ENCODE measurements around the gene BID.

BID gene

DNA sequence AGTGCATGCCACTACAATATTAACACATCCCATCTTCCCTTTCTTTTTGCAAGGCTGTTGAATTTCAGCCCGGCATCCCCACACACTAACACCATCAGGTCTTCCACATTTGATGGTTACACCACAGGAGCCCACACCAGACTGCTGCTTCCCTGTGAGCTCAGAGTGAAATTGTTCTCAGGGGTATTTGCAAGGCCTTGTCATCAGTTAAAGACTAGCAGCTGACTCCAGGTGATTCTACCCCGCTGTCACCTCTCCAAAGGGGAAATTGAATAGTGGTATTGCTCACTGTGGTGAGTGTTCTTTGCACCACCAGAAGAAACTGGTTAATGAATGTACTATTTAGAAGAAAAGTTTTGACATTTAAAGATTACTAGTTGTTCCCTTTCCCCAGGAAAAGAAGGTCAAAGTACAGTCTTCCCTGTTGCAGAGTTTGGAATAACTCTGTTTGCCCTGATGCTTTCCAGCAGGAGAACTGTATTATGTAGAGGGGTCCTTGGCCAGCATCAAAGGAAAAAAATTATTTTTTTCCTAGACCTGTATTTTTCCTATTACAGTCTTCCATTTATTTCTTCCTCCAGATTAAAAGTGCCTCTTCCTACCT lies 41.9 kb downstream of the BID start:
- DNase-seq: no peak

DNA sequence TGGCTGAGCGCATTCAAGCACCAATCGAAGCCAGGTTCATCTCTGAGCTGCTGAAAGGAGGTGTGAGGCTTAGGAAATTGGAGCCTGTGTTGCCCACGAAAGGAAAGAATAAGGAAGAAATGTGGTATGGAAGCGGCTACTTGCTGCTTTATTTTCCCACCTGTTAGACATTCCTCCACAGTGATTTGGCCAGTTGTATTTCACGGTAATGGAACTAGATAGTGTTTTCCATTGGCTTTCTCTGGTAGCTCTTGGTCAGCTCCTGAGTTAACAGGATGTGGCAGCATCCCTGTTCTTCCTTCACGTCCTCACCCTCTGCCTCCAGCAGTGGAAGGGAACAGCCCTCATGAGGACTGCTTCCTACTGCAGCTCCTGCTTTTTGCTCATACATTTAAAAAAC lies 44.7 kb downstream of the BID start:
- DNase-seq: no peak

DNA sequence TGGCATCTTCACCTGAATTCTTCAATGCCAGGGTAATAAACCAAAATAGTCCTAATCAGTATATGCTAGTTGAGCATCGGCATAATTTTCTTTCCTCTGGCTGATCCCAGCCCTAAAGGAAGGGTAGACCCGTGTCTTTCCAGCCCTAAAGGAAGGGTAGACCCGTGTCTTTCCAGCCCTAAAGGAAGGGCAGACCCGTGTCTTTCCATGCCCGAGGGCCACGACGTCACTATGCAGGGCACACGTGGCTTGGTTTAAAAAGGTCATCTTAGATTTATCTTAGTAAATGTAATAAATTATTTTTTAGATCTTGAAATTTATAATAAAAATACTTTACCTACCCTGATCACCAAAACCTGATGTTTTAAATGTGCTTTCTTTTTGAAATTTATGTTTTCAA lies 45.5 kb downstream of the BID start:
- no peak for DNase-seq

DNA sequence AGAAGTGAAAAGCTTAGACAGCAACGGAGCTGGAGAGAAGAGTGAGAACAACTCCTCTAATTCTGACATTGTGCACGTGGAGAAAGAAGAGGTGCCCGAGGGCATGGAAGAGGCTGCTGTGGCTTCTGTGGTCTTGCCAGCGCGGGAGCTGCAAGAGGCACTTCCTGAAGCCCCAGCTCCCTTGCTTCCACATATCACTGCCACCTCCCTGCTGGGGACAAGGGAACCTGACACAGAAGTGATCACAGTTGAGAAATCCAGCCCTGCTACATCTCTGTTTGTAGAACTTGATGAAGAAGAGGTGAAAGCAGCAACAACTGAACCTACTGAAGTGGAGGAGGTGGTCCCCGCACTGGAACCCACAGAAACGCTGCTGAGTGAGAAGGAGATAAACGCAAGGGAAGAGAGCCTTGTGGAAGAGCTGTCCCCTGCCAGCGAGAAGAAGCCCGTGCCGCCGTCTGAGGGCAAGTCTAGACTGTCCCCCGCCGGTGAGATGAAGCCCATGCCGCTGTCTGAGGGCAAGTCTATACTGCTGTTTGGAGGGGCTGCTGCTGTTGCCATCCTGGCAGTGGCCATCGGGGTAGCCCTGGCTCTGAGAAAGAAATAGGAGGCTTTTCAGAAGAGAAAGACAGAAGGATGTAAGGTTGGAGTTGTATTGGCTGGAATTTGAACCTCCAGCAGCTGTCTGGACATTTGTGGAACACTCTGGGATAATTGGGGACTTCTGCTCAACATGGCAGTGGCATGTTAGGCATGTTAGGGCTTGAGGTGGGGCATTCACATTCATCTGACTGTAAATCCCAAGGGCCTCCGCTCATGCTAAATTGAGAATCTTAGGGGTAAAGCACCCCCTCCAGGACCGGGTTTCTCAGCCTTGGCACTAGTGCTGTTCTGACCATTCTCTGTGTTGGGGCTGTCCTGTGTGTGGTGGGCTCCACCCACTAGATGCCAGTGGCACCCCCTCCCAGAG lies 47.1 kb downstream of the BID start:
- no peak for DNase-seq

DNA sequence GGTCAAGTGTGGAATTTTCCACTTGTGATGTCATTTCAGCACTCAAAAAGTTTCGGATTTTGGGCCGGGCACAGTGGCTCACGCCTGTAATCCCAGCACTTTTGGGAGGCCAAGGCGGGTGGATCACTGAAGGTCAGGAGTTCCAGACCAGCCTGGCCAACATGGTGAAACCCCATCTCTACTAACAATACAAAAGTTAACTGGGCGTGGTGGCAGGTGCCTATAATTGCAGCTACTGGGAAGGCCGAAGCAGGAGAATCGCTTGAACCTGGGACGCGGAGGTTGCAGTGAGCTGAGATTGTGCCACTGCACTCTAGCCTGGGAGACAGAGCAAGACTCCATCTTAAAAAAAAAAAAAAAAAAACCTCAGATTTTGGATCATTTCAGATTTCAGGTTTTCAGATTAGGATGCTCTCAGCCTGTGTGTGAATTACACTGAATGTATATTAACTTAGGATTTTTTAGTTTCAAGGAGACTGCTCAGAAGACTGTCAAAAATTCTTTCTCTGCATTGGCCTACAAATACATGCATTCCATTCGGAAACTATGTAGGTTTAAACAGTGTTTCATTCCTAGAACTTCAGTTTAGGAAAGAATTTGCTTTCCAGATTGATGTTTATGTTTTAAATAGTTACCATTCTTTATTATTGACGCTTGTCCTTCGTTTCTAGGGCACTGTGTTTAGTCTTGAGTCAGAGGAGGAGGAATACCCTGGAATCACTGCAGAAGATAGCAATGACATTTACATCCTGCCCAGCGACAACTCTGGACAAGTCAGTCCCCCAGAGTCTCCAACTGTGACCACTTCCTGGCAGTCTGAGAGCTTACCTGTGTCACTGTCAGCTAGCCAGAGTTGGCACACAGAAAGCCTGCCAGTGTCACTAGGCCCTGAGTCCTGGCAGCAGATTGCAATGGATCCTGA lies 48.0 kb downstream of the BID start:
- DNase-seq: no peak

DNA sequence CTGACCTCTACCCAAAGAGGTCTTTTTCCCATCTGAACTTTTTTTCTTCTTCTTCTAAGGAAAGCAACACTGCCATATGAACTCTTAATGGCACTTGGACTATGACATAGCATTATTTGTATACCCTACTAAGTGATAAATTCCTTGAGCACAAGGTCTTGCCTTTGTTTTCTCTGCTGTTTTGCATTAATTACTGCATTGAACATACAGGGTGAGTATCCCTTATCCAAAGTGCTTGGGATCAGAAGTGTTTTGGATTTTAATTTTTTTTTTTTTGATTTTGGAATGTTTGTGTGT lies 48.8 kb downstream of the BID start:
- no peak for DNase-seq

DNA sequence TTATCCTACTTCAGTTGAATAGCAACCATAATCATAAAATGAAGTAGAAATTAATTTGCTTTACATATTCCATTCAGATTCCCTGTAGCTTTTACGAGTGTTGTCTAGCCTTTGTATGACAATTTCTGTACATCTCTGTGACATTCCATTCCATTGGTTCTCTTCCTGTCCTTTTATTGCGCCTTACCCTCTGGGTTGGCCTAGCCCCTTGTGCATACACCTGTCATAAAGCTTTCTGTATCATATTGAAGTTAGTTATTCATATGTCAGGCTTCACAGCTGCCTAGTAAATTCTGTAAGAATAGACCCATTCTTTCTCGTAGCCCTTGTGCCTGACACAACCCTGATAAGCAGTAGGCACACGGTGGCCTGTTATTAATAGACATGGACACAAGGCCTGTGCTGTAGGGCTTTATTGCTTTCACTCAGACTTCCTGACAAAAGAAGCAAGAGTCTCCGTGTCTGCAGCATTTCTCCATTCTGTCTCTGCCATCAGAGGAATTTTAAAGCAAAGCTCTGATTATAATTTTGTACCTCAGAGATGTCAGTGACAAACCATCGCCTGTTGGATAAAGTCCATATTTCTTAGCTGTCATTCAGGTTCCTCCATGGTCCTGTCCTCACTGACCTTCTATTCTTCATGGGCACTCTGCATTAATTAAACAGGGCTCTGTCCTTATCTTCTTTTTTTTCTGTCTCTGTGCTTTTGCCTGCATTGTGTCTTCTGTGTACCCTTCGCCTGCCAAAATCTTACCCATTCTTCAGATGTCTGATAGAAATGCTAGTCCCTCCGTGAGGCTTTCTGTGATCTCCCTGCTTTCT lies 49.4 kb downstream of the BID start:
- no peak for DNase-seq

DNA sequence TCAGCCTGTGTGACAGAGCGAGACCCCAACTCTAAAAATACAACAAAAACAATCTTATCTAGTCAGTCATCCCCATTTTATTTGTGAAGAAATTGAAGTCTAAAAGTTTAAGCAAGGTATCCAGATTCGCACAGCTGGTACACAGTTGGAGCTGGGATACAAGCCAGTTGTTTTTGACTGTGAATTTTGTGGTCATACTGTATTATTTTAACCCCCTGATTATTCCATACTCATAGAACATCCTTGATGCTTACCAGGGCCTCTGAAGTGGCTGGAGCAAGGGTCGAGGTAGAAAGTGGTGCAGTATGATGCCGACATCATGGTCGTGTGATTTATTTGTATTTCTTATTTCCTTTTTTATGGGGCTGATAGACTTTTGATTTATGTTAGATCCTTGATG lies 50.0 kb downstream of the BID start:
- no peak for DNase-seq

DNA sequence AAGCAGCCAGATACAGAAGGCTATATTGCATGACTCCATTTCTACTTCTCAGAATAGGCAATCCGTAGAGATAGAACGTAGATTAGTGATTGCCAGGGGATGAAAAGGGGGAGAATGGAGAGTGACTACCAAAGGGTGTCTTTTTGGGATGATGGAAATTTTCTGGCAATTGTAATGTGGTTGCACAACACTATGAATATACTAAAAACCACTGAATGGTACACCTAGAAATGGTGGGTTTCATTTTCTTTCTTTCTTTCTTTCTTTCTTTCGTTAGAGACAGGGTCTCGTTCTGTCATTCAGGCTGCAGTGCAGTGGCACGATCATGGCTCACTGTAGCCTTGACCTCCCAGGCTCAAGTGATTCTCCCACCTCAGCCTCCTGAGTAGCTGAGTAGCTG lies 54.4 kb downstream of the BID start:
- no peak for DNase-seq

DNA sequence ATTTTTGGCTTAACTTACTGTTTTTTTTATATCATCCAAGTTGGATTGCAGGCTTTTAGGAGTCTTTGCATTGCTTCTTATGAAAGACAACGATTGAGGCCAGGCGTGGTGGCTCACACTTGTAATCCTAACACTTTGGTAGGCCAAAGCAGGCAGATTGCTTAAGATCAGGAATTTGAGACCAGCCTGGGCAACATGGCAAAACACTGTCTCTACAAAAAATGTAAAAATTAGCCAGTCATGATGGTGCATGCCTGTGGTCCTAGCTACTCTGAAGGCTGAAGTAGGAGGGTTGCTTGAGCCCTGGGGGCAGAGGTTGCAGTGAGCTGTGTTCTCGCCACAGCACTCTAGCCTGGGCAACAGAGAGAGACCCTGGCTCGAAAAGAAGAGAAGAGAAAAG lies 56.6 kb downstream of the BID start:
- no peak for DNase-seq

DNA sequence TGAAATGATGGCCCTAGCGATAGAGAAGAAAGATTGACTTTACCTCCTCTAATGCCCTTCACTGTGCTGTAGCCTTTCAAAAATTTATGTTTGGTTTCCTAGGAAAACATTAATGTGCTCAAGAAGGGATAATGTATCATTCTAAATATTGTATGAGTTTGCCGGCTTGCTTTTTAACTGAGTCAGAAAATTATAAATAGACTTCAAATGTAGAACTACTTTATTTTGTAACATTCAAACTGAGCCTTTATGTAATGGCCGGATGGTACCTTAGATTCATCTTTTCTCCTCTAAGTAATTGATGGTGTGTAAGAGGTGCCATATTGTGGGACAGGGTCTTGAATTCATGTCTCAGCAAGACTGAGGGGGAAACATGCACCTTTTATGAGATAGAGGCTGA lies 57.7 kb downstream of the BID start:
- no peak for DNase-seq

DNA sequence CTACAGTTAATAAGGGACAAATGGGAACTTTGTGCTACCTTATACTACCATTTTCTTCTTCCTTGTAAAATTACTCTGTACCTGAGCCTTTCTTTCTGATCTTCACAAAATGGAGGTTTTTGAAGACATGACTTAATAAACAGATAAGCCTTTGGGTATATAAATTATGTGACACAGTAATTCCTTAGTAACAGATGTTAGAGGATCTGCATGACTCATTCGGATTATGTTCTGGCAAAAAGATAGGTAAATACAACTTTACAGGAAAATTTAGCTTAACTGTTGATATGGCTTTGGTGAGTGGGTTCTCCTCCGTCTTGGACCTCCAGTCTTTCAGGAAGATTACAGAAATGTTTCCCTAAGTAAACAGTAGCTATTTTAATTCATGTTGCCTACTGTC lies 61.8 kb downstream of the BID start:
- DNase-seq: no peak

DNA sequence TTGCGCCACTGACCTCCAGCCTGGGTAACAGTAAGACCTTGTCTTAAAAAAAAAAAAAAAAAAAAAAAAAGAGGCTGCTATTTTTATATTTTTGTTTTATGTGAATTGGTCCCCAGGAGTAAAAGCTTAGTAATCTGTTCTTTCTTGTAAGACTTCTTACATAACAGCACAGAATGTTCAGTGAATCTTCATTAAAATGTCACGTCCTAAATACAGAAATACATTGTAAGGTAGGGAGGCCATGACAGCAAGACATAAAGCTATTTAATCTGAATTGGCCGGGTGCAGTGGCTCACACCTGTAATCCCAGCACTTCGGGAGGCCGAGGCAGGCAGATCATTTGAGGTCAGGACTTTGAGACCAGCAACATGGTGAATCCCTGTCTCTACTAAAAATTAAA lies 64.2 kb downstream of the BID start:
- DNase-seq: no peak

DNA sequence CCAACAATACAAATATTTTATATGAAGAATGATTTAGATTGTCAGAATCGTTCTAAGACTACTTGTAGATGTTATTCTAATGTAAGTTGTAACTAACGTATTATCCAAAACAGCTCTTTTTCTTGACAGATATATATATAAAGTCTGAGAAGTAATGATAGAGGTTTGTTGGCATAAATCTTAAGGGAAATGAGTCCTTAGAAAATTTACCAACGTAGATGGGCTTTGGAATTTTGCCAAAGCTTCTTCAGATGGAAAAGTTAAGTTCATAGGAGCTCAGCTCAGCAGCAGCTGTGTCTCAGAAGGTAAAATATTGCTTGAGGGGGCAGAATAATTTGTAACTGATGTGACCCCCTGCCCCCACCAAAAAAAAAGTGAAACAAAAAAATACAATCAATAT lies 66.7 kb downstream of the BID start:
- no peak for DNase-seq

DNA sequence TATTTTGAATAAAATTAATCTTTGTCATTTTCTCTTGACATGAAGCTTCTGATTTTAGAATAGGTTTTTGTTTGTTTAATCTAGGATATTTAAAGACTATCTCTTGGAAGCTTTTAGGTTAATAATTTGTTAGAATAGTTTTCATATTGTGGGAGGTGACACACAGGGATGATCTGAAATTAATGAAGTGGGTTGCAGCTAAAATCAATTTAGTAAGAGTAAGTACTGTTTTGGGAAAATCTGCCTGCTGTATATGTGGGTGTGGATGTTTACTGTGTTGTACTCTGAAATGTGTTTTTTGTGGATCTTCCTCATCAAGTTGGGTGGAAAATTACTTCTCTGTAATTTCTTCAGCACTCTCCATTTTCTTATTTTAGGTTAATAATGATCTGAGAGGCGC lies 67.3 kb downstream of the BID start:
- no peak for DNase-seq

DNA sequence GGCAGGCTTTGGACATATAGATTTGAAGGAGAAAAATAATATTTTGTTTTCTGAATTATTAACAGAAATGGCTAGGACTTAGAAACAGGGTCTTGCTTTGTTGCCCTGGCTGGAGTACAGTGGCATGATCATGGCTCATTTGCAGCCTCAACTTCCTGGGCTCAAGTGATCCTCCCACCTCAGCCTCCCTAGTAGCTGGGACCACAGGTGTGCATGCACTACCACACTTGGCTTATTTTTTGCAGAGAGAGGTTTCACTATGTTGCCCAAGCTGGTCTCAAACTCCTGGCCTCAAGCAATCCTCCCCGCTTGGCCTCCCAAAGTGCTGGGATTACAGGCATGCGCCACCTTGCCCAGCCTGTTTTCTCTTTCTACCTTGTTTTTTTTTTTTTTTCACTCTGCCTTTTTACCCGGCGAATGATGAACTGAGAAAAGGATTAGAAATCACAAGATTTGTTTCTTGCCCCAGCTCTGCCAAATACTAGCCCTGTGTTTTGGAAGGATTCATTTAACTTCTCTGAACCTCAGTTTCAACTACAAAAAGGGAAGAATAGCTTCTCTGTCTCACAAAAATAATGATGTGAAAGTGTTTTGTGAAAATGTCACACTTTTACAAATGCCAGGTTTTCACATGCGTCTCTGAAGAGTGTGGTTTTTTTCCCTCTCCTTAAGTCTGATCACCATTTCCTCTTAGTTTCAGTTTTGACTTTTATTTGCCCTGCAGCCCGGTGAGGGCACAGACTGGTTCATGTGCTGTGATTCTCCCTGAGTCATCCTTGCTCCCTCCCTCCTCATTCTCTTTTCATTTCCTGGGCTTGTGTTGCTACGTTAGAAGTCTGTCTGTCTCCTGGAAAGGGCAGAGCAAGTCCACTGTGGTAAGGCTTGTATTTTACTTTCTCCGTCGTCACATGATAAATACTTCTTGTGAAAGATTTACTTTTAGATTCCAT lies 68.0 kb downstream of the BID start:
- no peak for DNase-seq

DNA sequence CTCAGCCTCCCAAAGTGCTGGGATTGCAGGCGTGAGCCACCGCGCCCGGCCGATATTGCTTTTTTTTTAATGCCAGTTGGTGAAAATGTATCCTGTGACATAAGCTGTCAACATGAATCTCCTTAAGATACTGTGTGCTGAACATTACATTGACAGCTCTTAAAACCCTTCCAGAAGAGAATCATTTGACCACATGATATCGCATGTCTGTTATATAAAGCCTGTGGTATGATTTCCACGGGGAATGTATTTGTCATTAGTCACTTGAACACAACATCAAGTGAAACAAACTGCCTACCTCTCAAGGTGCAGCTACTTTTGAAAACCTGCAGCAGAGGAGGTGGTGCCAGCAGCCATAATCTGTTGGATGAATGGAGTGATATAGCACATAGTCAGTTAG lies 68.7 kb downstream of the BID start:
- DNase-seq: no peak

DNA sequence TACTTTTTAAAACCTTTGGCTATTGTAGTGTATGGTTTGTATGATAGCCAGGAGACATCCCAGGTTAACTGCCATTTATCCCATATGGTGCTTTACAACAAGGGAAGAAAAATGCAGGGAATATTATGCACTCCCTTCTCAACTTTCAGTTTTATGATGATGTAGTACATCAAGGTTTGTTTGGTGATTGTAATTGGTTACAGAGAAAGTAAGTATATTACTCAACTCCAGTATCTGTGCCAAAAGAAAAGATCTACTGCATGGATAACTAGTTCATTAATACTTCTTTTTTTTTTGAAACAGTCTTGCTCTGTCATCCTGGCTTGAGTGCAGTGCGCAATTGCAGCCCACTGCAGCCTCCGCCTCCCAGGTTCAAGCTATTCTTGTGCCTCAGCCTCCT lies 70.5 kb downstream of the BID start:
- DNase-seq: no peak

DNA sequence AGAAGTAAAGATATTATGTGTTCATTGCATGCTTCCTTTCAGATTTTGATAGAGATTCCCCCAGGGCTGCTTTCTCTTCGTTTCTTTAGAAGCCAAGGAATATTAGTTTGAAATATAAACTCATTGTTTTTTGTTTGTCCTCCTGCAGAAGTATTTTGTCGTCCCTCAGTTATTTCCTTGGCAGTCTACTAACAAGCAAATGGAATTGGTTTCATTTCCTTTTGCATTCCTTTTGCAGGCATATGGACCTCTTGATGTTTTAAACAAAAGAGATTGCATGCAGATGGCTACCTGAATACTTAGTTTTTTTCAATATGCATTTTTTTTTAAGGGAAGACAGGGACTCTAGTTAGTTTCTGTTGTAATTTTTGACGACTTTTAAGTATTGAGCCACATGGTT lies 73.5 kb downstream of the BID start:
- DNase-seq: no peak

DNA sequence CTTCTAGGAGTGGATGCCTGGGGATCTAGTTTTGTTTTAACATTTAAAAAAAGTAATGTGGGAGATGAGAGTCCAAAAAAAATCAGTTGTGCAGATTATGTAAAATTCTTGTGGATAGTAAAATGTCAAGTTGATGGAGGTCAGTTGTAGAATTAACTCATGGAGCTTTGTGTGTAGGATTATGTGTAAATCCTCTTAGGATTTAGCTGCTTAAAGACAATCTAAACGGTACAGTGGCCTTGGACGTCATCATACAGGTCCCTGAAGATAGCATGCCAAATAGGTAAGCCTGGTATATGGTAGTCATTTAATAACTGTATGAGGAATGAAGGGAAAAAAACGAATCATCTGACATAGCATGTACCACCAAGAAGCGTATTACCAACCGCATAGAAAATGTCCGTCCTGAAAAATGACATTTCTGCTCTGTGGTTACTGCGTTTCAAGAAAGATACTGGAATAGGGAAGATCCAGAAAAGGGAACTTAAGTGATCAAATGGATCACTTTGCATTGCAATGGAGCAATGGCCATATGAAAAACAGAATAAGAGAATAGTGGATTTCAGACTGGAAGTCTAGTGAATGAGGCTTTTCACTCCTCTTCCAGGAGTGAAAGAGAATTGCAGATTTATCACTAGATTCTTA lies 74.5 kb downstream of the BID start:
- DNase-seq: no peak

DNA sequence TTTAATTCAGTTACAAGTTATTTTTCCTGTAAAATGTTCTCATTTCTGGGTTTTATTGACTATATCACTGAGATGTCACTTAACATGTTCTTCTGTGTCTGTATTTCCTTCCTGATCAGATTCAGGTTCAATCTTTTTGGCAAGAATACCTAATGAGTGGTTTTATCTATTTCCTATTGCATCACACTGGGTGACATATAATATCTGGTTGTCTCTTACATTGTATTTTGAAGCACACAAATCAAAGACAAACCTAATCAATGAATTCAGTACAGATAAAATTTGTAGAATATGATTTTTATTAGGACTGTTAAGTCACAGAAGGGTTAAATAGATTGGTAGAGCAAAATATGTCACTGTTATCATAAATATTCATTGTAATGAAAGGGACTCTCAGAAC lies 75.3 kb downstream of the BID start:
- DNase-seq: no peak
